DND-41 (cell line): Measurements from ENCODE around the gene CTU2.

Experiments used
- EZH2 ChIP-seq: IDR thresholded peaks from 3 replicates; pipeline ENCODE4 v1.6.1; 2012; ENCODE audit warnings: borderline replicate concordance, low read depth, mild to moderate bottlenecking, moderate library complexity, low read length, inconsistent platforms; ENCODE audit not compliant: severe bottlenecking
- TF ChIP-seq, protein P1 (sequence below): IDR thresholded peaks from 2 replicates; pipeline ENCODE4 v1.5.1; 2012; ENCODE audit warnings: borderline replicate concordance, low read length, moderate library complexity, mild to moderate bottlenecking; ENCODE audit not compliant: poor library complexity, severe bottlenecking; ENCODE audit errors: extremely low read depth

DNA sequence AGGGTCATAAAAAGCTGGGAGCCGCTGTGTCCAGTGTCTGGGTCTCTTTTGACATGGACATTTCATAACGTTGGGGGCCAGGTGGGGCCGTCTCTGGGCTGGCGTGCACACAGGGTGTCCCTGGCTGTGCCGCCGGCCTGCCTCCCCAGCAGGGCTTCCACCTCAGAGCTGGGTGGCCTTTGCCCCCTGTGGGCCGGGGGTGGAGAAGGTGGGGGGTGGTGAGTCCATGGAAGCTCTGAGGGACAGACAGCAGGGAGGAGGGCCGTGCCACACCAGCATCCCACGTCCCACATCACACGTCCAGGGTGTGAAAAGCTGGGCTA, 19.1 kb upstream of the CTU2 start:
- TF ChIP-seq, protein P1, sequence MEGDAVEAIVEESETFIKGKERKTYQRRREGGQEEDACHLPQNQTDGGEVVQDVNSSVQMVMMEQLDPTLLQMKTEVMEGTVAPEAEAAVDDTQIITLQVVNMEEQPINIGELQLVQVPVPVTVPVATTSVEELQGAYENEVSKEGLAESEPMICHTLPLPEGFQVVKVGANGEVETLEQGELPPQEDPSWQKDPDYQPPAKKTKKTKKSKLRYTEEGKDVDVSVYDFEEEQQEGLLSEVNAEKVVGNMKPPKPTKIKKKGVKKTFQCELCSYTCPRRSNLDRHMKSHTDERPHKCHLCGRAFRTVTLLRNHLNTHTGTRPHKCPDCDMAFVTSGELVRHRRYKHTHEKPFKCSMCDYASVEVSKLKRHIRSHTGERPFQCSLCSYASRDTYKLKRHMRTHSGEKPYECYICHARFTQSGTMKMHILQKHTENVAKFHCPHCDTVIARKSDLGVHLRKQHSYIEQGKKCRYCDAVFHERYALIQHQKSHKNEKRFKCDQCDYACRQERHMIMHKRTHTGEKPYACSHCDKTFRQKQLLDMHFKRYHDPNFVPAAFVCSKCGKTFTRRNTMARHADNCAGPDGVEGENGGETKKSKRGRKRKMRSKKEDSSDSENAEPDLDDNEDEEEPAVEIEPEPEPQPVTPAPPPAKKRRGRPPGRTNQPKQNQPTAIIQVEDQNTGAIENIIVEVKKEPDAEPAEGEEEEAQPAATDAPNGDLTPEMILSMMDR, result no peak
- TF ChIP-seq EZH2, result no peak
